ENCODE data around the gene ECM2. TPM values are rescaled to one million over a fixed set of nuclear protein-coding genes. Genes with fewer than 3 reads are reported as not detected.

The ECM2 gene
- total and polyA plus RNA-seq, 2 of the 13 experiments (the other 11 are each of a cell fraction or from before 2014, with no cell fraction given) = 0.37 TPM; not detected in 1

- 36% methylated on average over 2 of the region's 2 CpGs for WGBS (ENCODE audit: low lambda C conversion rate)
- H2AFZ ChIP-seq (ENCODE audit: low read length) = no peak overlapping the region
- no peaks in the 10 kb centered on the region for H4K20me1 ChIP-seq (ENCODE audit: insufficient read depth, low read length)
- no peak overlapping the region for H3K4me3 ChIP-seq (replicated peaks in 1 of 3; ENCODE audit: insufficient read depth in 1 of 3, low read depth in 2 of 3, low read length in 3 of 3)
- intact Hi-C loops (cut with micrococcal nuclease; ENCODE audit: unreplicated experiment) = no loop called here
- H3K36me3 ChIP-seq (replicated peaks in 1 of 2; ENCODE audit: control insufficient read depth in 1 of 2, insufficient read depth in 2 of 2, low read length in 2 of 2) = no peaks in the 10 kb centered on the region
- H3K4me2 ChIP-seq (ENCODE audit: low read depth, low read length) = no peak overlapping the region
- H3K9me3 ChIP-seq (ENCODE audit: low read length) = no peaks in the 10 kb centered on the region
- no peaks in the 10 kb centered on the region for H3K4me1 ChIP-seq (ENCODE audit: insufficient read depth, low read length)
- no peak for ATAC-seq
- no peak overlapping the region for H3K9ac ChIP-seq (ENCODE audit: insufficient read depth, low read depth, low read length)
- no peak for FAIRE-seq
- H3K79me2 ChIP-seq (ENCODE audit: insufficient read depth, low read length) = no peaks in the 10 kb centered on the region
- CTCF ChIA-PET (ENCODE audit: low intra/inter-chr PET ratio, low total read pairs) = no interaction called here
- no peak overlapping the region for H3K27ac ChIP-seq (ENCODE audit: extremely low read length, insufficient read depth, low read length)
- POLR2A ChIA-PET = no interaction called here
- no peak for DNase-seq (ENCODE audit: low spot score)
- TF ChIP-seq GTF2F1 (IDR thresholded peaks at IDR 0.05; ENCODE audit: low read length) = no peak
- TF ChIP-seq ZNF512B (CRISPR knock-in tag; IDR thresholded peaks at IDR 0.05; ENCODE audit: borderline replicate concordance) = no peak
- no peak for TF ChIP-seq SRY (CRISPR knock-in tag; IDR thresholded peaks at IDR 0.05)
- TF ChIP-seq MXD4 (CRISPR knock-in tag; IDR thresholded peaks at IDR 0.05) = no peak
- no peak for TF ChIP-seq STAT5B (CRISPR knock-in tag; IDR thresholded peaks at IDR 0.05)
- no peak for TF ChIP-seq ZNF850 (CRISPR knock-in tag; conservative IDR thresholded peaks at IDR 0.05)
- TF ChIP-seq ZNF576 (CRISPR knock-in tag; IDR thresholded peaks at IDR 0.05) = no peak
- TF ChIP-seq KLF15 (CRISPR knock-in tag; IDR thresholded peaks at IDR 0.05; ENCODE audit: borderline replicate concordance) = no peak
- no peak for TF ChIP-seq ZNF367 (CRISPR knock-in tag; IDR thresholded peaks at IDR 0.05; ENCODE audit: borderline replicate concordance)
- TF ChIP-seq YEATS4 (CRISPR knock-in tag; IDR thresholded peaks at IDR 0.05; ENCODE audit: borderline replicate concordance) = no peak
- no peak for TF ChIP-seq ZNF589 (CRISPR knock-in tag; conservative IDR thresholded peaks at IDR 0.05)
- H3K27me3 ChIP-seq (ENCODE audit: control insufficient read depth in 1 of 2, insufficient read depth in 2 of 2, low read length in 2 of 2) = no peaks in the 10 kb centered on the region
- in situ Hi-C loops (cut with HindIII; ENCODE audit: extremely low pct_ligation_motif_present, low pct_unique_long_range_greater_than_20kb) = loop anchor here (5.0 kb wide), 1 partner anchor 133 kb away; no protein-coding TSS in a partner anchor
- no TSS peak for BruUV-seq (replicated peaks)
These were observed 36.1 kb downstream of the ECM2 start for GRCh38 chr9:92499701-92500100.

Measured in HepG2 (cell line).